ENCODE data around the gene PXDN.

- TF ChIP-seq GATA2 (IDR thresholded peaks at IDR 0.05; ENCODE audit: low read depth, low read length) (no peak), GATA3 (IDR thresholded peaks at IDR 0.05; ENCODE audit: low read depth, low read length) (no peak)
These were observed 35.6 kb downstream of the PXDN start for GRCh38 chr2:1708476-1709334.
